Fibroblast of villous mesenchyme (primary cell): Measurements from ENCODE around the gene UCHL1. TPM values are rescaled to one million over a fixed set of nuclear protein-coding genes. Genes with fewer than 3 reads are reported as not detected.
"Not testable (repeated sequence)": the region's sequence is repeated elsewhere in the genome, so short reads cannot be mapped to it uniquely, and the experiment has no call there.

ENCODE experiments used
- DNase-seq: peaks from one replicate; pipeline ENCODE4 v3.0.0-alpha.2; 2010; ENCODE audit warnings: low read depth
- H3K4me3 ChIP-seq: 2 replicates; pipeline ENCODE4 v1.5.1; 2011; ENCODE audit warnings: low read depth, mild to moderate bottlenecking, low read length
- CTCF ChIP-seq: IDR thresholded peaks from 2 replicates; pipeline ENCODE4 v1.5.1; 2012; ENCODE audit warnings: low read depth, mild to moderate bottlenecking, low read length; ENCODE audit not compliant: insufficient read depth
- total RNA-seq: library from RNA; depleted of rRNA; stranded (reverse); fragments of >200 nt; gene quantifications from 2 replicates; pipeline ENCODE4 v1.2.3, GENCODE V29; 2012

The UCHL1 gene
- total RNA-seq, 1 donor = 579 TPM

GRCh38 chr4:41267997-41268396, 11.3 kb downstream of the UCHL1 start:
- H3K4me3 ChIP-seq = no peak overlapping the region
- TF ChIP-seq CTCF = no peak
- no peak for DNase-seq

- no peak for TF ChIP-seq CTCF
- no peak overlapping the region for H3K4me3 ChIP-seq
- no peak for DNase-seq
Measured at GRCh38 chr4:41268721-41269517, 12.2 kb downstream of the UCHL1 start.

GRCh38 chr4:41269682-41270081, 13.0 kb downstream of the UCHL1 start:
- no peak for DNase-seq
- no peak overlapping the region for H3K4me3 ChIP-seq
- TF ChIP-seq CTCF = no peak

GRCh38 chr4:41275931-41276330, 19.2 kb downstream of the UCHL1 start:
- not testable (repeated sequence) for H3K4me3 ChIP-seq, DNase-seq

GRCh38 chr4:41280010-41280409, 23.3 kb downstream of the UCHL1 start:
- peak; percentile 71 for DNase-seq
- H3K4me3 ChIP-seq = no peak overlapping the region
- no peak for TF ChIP-seq CTCF

GRCh38 chr4:41281038-41281634, 24.4 kb downstream of the UCHL1 start:
- peak; percentile 81 for DNase-seq
- TF ChIP-seq CTCF = peak; percentile 88
- H3K4me3 ChIP-seq = no peak overlapping the region

- TF ChIP-seq CTCF = no peak
- no peak for DNase-seq
Measured at GRCh38 chr4:41282366-41282765, 25.6 kb downstream of the UCHL1 start.

More at GRCh38 chr4:41282366-41282765, 25.6 kb downstream of the UCHL1 start:
- H3K4me3 ChIP-seq = no peak overlapping the region
